HG03457 (cell line): ENCODE measurements around the gene LINC00632.
"Not testable (repeated sequence)": the region's sequence is repeated elsewhere in the genome, so short reads cannot be mapped to it uniquely, and the experiment has no call there.

Source experiments
- ATAC-seq: cut with Tn5 transposase; IDR thresholded peaks from one replicate; pipeline ENCODE4 v1.9.1; 2021; ENCODE audit warnings: moderate number of reproducible peaks; ENCODE audit not compliant: unreplicated experiment

LINC00632 gene

GRCh38 chrX:140709421-140709846 lies at the start of gene LINC00632:
Gene LINC00632 (plus strand): TSS chrX:140709759.
- no peak for ATAC-seq

- ATAC-seq = no peak
Measured at GRCh38 chrX:140661643-140662042, 47.9 kb upstream of the LINC00632 start.

GRCh38 chrX:140664939-140665338 lies 44.6 kb upstream of the LINC00632 start:
- ATAC-seq = no peak

GRCh38 chrX:140672840-140673731 lies 36.5 kb upstream of the LINC00632 start:
- ATAC-seq = no peak

GRCh38 chrX:140687706-140688105 lies 21.9 kb upstream of the LINC00632 start:
- ATAC-seq = no peak

- not testable (repeated sequence) for ATAC-seq
Measured at GRCh38 chrX:140691596-140691995, 18.0 kb upstream of the LINC00632 start.

GRCh38 chrX:140697618-140698017 lies 11.9 kb upstream of the LINC00632 start:
- no peak for ATAC-seq

- ATAC-seq = no peak
Measured at GRCh38 chrX:140701480-140701879, 8.1 kb upstream of the LINC00632 start.

GRCh38 chrX:140710710-140711109 lies 1.2 kb downstream of the LINC00632 start:
- no peak for ATAC-seq

- no peak for ATAC-seq
Measured at GRCh38 chrX:140711894-140712293, 2.3 kb downstream of the LINC00632 start.

- ATAC-seq = no peak
Measured at GRCh38 chrX:140712413-140713173, 3.0 kb downstream of the LINC00632 start.

GRCh38 chrX:140713174-140713539 lies 3.6 kb downstream of the LINC00632 start:
- ATAC-seq = no peak

- ATAC-seq = no peak
Measured at GRCh38 chrX:140715787-140716186, 6.2 kb downstream of the LINC00632 start.

GRCh38 chrX:140723121-140723715 lies 13.7 kb downstream of the LINC00632 start:
- ATAC-seq = no peak

GRCh38 chrX:140724309-140724708 lies 14.8 kb downstream of the LINC00632 start:
- no peak for ATAC-seq

GRCh38 chrX:140724736-140725135 lies 15.2 kb downstream of the LINC00632 start:
- no peak for ATAC-seq

GRCh38 chrX:140725500-140725899 lies 15.9 kb downstream of the LINC00632 start:
- ATAC-seq = no peak

- ATAC-seq = no peak
Measured at GRCh38 chrX:140733766-140734342, 24.3 kb downstream of the LINC00632 start.

GRCh38 chrX:140744085-140744484 lies 34.5 kb downstream of the LINC00632 start:
- ATAC-seq = no peak

GRCh38 chrX:140756941-140757340 lies 47.4 kb downstream of the LINC00632 start:
- ATAC-seq = no peak

GRCh38 chrX:140762061-140762460 lies 52.5 kb downstream of the LINC00632 start:
- ATAC-seq = no peak
